ENCODE measurements around the gene GID8. TPM values are rescaled to one million over a fixed set of nuclear protein-coding genes. Genes with fewer than 3 reads are reported as not detected.

The GID8 gene
- total and polyA plus RNA-seq, 2 of the 13 experiments (the other 11 are each of a cell fraction or from before 2014, with no cell fraction given): 39.6 to 59.8 TPM

DNA sequence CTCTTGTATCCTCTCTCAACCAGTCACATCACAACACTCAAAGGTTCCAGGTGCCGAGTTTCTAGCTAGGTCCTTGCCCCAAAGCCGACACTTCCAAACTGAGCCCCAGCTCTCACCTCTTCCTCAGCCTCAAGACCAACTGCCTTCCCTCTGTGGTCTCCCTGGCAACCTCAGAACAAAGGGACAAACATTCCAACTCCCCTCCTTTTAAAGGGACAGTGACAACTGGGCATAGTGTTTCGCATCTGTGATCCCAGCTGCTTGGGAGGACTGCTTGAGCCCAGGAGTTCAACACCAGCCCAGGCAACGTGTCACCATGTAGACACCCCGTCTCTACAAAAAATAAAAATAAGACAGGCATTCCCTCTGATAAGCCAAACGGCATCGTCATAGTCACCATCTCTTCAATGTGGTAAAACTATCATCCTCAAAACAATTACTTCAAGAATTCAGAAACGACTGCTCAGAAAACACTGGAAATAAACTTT is 22.9 kb upstream of the GID8 start (continued):
- TF ChIP-seq ZNF704 (CRISPR knock-in tag; IDR thresholded peaks at IDR 0.05; ENCODE audit: borderline replicate concordance): no peak
- no peak for TF ChIP-seq NFKBIZ (CRISPR knock-in tag; IDR thresholded peaks at IDR 0.05)
- TF ChIP-seq NFE2 (CRISPR knock-in tag; IDR thresholded peaks at IDR 0.05): no peak
- no peak for TF ChIP-seq HOXD1 (CRISPR knock-in tag; IDR thresholded peaks at IDR 0.05)
- TF ChIP-seq CREB3 (CRISPR knock-in tag; IDR thresholded peaks at IDR 0.05): 0 out of 2 replicates have a peak, but pooled peaks have one; percentile 1
- TF ChIP-seq, protein P1, sequence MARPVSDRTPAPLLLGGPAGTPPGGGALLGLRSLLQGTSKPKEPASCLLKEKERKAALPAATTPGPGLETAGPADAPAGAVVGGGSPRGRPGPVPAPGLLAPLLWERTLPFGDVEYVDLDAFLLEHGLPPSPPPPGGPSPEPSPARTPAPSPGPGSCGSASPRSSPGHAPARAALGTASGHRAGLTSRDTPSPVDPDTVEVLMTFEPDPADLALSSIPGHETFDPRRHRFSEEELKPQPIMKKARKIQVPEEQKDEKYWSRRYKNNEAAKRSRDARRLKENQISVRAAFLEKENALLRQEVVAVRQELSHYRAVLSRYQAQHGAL (CRISPR knock-in tag; IDR thresholded peaks at IDR 0.05; ENCODE audit: not compliant biosample characterization): no peak
- TF ChIP-seq, protein P2, sequence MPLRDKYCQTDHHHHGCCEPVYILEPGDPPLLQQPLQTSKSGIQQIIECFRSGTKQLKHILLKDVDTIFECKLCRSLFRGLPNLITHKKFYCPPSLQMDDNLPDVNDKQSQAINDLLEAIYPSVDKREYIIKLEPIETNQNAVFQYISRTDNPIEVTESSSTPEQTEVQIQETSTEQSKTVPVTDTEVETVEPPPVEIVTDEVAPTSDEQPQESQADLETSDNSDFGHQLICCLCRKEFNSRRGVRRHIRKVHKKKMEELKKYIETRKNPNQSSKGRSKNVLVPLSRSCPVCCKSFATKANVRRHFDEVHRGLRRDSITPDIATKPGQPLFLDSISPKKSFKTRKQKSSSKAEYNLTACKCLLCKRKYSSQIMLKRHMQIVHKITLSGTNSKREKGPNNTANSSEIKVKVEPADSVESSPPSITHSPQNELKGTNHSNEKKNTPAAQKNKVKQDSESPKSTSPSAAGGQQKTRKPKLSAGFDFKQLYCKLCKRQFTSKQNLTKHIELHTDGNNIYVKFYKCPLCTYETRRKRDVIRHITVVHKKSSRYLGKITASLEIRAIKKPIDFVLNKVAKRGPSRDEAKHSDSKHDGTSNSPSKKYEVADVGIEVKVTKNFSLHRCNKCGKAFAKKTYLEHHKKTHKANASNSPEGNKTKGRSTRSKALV (CRISPR knock-in tag; IDR thresholded peaks at IDR 0.05): no peak
- no peak for TF ChIP-seq NR2F2 (IDR thresholded peaks at IDR 0.05; ENCODE audit: borderline replicate concordance, low read depth)
- peak; percentile 25; the same call in 1 of the 2 replicates for TF ChIP-seq ZSCAN25 (CRISPR knock-in tag; IDR thresholded peaks at IDR 0.05)
- TF ChIP-seq ATF7 (IDR thresholded peaks at IDR 0.05): no peak
- no peak for TF ChIP-seq ATF7 (CRISPR knock-in tag; IDR thresholded peaks at IDR 0.05)
- no peak for TF ChIP-seq ZFX (CRISPR knock-in tag; IDR thresholded peaks at IDR 0.05; ENCODE audit: low read depth)
- no peak for TF ChIP-seq MED13 (CRISPR knock-in tag; IDR thresholded peaks at IDR 0.05)
- no peak for TF ChIP-seq MXD4 (CRISPR knock-in tag; IDR thresholded peaks at IDR 0.05)
- TF ChIP-seq SAP130 (CRISPR knock-in tag; IDR thresholded peaks at IDR 0.05; ENCODE audit: low read depth): peak; percentile 63
- TF ChIP-seq THAP9 (CRISPR knock-in tag; IDR thresholded peaks at IDR 0.05; ENCODE audit: borderline replicate concordance): no peak
- TF ChIP-seq, protein P3, sequence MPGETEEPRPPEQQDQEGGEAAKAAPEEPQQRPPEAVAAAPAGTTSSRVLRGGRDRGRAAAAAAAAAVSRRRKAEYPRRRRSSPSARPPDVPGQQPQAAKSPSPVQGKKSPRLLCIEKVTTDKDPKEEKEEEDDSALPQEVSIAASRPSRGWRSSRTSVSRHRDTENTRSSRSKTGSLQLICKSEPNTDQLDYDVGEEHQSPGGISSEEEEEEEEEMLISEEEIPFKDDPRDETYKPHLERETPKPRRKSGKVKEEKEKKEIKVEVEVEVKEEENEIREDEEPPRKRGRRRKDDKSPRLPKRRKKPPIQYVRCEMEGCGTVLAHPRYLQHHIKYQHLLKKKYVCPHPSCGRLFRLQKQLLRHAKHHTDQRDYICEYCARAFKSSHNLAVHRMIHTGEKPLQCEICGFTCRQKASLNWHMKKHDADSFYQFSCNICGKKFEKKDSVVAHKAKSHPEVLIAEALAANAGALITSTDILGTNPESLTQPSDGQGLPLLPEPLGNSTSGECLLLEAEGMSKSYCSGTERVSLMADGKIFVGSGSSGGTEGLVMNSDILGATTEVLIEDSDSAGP (CRISPR knock-in tag; IDR thresholded peaks at IDR 0.05; ENCODE audit: borderline replicate concordance): peak; percentile 99
- TF ChIP-seq ZNF790 (CRISPR knock-in tag; IDR thresholded peaks at IDR 0.05; ENCODE audit: borderline replicate concordance): no peak
- peak; percentile 81 for TF ChIP-seq ZNF263 (CRISPR knock-in tag; IDR thresholded peaks at IDR 0.05)
- no peak; the same call in 1 of the 2 replicates for TF ChIP-seq SMC3 (IDR thresholded peaks at IDR 0.05; ENCODE audit: low read length)
- TF ChIP-seq ZNF598 (CRISPR knock-in tag; IDR thresholded peaks at IDR 0.05; ENCODE audit: borderline replicate concordance): no peak
